IPS-NIHi11 (cell line): Measurements from ENCODE around the gene NYNRIN.
"Not testable (repeated sequence)": the region's sequence is repeated elsewhere in the genome, so short reads cannot be mapped to it uniquely, and the experiment has no call there.

Experiments
- DNase-seq: peaks from one replicate; pipeline ENCODE4 v3.0.0; 2012; ENCODE audit warnings: mixed read lengths, low spot score

NYNRIN gene

DNA sequence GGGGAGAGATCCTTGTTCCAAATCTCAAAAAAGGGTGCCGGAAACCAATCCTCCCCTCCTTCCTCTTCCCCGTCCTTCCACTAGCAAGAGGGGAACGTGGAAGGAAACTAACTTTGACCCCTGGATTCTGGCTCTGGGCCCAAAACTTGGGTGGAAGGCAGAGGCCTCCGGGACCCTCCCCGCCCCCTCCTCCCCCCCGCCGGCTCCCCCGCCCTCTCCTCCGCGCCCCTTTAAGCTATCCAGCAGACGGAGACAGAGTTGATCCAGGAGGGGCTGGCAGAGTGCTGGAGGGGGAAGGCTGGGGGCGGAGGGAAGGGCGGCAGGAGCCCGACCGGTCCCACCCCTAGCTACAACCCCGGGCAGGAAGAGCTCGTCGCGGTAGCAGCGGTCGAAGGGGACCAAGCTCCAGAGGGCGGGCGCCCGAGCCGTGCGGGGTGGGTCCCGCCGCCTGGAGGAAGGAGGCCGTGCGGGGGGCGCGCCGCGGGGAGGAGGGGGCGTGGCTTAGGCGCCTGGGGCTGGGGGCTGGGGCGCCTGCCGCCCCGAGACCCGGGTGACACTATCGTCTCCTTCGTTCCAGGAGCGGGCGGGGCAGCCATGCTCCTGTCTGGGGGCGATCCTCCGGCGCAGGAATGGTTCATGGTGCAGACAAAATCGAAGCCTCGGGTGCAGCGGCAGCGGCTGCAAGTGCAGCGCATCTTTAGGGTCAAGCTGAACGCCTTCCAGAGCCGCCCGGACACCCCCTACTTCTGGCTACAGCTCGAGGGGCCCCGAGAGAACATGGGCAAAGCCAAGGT is at the start of gene NYNRIN:
NYNRIN (plus strand) TSS at position 351 of the 794 bp plus-strand sequence; CDS start at position 595, 244 bp downstream.
- peak; percentile 87 for DNase-seq

- no peak for DNase-seq
These were observed 49.1 kb upstream of the NYNRIN start for GRCh38 chr14:24349742-24350141.

DNA sequence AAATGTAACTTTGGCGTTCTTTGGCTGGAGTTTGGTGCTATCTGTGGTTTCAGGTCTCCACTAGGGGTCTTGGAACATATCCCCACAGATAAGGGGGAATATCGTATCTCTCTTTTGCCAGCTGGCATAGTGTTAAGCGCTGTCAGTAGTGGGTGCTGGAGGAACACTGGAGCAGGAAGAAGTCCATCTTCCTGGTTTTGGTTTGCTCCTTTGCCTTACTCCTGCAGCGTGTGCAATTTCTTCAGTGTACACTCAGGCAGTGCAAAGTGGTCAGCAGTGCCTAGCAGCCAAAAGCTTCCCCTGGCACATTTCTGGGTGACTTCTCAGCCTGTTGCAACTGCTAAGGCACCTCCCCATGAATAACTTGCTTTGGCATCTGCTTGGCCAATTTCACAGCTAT is 47.3 kb upstream of the NYNRIN start:
- DNase-seq, result no peak

DNA sequence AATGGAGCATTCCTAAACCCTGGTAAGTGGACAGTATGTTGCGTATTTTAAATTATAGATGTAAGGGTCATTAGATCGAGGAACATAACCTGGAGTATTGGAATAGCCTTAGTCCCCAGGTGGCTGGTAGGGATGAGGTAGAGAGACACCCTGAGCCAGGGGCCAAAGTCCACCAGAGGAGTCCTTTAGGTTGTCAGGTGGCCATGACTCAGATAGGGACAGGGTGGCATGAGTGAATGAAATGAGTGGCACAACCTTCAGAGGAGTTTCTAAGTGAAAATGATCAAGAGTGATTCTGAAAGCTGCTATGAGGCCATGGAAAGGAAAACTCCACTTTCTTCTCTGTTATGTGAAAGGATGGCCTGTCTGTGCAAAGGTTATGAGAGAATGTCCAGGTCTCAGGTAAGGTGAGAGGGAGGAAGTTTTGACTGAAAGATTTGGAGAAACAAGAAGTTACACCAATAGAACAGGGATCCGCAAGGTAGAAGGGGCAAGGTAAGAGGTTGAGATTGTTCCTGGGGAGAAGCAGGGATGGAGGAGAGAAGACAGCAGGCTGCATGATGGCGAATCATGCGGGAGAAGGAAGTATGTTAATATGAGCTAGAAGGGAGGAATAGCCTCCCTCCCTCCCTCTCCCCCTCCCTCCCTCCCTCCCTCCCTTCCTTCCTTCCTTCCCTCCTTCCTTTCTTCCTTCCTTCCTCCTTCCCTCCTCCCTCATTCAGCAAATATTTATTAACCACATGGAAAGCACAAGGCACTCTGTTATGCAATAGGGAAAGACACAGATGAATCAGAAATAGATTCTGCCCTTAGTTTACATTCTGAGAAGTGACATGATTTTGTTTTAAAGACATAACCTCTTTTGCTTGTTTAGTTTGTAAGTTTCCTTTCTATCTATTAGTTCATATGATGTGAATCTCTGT is 45.0 kb upstream of the NYNRIN start:
- no peak for DNase-seq

- not testable (repeated sequence) for DNase-seq
These were observed 44.3 kb upstream of the NYNRIN start for GRCh38 chr14:24354482-24354825.

DNA sequence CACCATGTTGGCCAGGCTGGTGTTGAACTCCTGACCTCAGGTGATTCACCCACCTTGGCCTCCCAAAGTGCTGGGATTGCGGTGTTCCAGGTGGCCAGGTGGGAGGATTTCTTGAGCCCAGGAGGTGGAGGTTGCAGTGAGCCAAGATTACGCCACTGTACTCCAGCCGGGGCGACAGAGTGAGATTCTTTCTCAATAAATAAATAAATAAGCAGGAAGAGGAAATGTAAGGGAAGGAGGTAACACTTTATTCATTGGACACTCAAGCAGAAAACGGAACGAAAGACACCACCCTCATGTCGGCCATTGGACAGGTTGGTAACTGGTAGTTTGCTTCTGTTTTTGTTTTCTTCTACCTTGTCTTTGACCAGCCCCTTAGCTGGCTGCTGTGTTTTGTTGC is 43.8 kb upstream of the NYNRIN start:
- DNase-seq, result no peak

DNA sequence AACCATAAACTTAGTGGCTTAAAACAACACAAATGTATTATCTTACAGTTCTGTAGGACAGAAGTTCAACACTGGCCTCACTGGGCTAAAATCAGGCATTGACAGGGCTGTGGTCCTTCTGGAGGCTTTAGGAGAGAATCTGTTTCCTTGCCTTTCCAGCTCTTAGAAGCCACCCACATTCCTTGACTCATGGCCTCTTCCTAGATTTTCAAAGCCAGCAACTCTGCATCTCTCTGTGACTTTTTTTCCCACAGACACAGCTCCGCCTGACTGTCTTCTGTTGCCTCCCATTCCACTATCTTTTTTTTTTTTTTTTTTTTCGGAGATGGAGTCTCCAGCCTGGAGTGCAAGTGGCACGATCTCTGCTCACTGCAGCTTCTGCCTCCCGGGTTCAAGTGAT is 42.6 kb upstream of the NYNRIN start:
- no peak for DNase-seq

DNA sequence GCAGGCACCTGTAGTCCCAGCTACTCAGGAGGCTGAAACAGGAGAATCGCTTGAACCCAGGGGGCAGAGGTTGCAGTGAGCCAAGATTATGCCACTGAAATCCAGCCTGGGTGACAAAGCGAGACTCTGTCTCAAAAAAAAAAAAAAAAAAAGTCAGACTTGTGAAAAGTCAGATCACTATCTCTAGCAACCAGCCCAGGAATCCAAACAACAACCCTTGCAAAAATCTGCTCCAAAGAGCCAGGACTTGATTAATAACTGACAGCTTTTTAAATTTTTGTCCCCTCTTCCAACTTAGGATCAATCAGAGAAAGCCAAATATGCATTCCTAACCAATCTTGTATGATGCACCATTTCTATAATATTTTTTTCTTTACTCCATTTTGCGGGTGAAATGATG is 38.5 kb upstream of the NYNRIN start:
- no peak for DNase-seq

- no peak for DNase-seq
These were observed 37.5 kb upstream of the NYNRIN start for GRCh38 chr14:24361326-24361725.

- no peak for DNase-seq
These were observed 36.4 kb upstream of the NYNRIN start for GRCh38 chr14:24362241-24362960.

DNA sequence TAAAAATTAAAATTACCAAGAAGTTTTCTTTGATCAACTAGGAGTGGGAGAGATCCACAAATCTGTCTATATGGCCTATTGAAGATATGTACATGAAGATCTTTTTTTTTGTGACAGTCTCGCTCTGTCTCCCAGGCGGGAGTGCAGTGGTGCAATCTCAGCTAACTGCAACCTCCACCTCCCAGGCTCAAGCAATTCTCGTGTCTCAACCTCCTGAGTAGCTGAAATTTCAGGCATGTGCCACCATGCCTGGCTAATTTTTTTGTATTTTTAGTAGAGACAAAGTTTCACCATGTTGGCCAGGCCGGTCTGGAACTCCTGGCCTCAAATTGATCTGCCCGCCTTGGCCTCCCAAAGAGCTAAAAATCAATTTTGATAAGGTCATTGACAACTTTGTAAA is 35.4 kb upstream of the NYNRIN start:
- DNase-seq, result no peak

DNA sequence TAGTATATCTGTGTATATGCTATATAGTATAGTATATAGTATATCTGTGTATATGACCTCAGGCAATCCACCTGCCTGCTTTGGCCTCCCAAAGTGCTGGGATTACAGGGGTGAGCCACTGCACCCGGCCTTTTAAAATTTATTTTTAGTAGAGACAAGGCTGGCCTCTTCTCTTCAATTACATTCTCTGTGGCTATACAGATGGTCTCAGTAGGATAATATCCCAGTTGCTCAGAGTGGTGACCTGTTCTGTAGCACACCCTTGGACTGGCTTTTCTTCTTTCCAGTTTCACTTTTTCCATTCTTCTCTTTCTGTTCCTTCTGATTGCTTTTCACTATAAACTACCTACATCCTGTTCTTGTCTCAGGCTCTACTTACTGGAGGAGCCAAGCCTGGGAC is 34.0 kb upstream of the NYNRIN start:
- no peak for DNase-seq

DNA sequence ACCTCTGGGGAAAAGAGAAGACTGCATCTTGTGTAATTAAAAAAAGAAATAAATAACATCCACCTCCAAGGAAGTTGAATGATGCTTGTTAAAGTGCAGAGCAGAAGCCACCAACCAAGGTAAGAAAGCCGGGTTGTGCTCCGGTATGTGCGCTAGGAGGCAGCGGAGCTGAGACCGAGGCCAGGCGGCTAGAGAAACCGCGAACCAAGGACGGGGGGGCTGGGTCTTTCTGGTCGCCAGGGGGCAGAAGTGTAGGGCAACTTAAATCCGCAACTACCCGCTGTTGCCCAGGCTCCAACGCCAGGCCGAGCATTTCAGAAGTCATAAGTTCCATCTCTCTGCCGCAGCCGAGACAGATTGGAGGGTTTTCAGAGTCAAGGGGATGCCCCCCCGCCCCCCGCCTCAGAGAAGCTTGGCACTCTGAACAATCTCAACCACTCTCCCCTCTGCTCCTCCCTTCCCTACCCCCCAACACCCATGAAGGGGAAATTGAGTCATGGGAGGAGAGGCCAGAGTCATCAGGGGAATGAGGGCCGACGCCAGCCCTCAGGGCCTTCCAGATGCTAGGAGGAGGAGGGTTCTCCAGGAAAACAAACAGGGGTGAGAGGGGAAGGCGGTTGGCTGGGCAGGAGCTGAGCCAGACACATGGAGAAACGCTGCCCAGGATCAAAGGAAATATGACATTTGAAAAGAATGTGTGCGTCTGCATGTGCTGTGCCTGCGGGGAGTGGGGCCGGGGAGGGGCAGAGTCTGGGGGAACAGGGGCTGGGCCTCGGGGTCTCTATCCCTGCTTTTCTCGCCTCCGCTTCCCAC is 33.0 kb upstream of the NYNRIN start:
- peak; percentile 90 for DNase-seq

DNA sequence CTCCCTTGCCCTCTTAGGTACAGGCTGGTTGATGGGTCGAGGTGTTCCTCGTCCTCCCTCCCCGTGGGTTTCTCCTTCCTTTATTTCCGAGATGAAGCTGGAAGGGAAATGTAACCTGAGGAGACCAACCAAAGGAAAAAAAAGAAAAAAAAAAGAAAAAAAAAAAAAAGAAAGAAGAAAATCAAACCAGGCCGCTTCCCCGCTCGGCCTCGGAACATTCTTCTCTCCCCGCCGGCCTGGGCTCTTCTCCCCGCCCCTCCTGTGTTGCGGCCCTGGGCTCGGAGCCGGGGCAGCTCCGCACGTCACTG is 32.4 kb upstream of the NYNRIN start:
- DNase-seq, result no peak

GRCh38 chr14:24366721-24367513 is 31.9 kb upstream of the NYNRIN start:
- DNase-seq, result peak; percentile 86

DNA sequence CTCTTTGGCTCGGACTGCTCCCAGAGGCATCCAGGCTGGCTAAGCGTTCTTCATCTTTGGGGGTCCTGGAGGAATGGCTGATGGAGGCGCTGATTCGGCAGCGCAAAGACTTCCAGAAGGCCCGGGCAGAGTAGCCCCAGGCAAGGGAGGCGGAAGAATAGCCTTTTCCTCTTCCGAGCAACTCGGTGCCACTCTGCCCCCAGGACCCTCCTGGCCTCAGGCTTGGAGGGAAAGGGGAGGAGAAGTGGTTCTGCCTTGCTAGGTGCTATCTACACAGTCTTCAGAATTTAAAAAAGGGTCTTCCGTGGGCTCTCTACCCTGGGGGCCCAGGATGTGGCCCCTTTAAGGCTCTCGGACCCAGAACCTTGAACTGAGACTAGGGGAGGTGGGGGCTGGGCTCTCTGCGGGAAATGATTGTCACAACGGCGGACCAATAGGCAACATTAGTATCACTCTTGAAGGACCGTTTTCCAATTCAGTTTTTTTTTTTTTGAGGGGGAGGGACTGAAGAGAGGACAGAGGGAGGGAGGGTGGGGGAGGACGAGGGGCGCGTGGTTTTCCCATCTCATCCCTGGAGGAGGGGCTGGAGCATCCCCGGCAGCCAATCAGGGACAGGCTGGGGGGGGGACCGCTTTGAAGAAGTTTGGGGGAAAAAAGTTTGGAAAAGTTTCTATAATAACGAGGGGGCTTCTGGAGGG is 31.1 kb upstream of the NYNRIN start, which contains the start of gene NFATC4:
NFATC4 (plus strand) TSS at position 671 of the 698 bp plus-strand sequence. CDS start 157 bp downstream, outside the sequence.
- DNase-seq, result peak; percentile 78

- peak; percentile 43 for DNase-seq
These were observed 30.6 kb upstream of the NYNRIN start for GRCh38 chr14:24368212-24368561.

DNA sequence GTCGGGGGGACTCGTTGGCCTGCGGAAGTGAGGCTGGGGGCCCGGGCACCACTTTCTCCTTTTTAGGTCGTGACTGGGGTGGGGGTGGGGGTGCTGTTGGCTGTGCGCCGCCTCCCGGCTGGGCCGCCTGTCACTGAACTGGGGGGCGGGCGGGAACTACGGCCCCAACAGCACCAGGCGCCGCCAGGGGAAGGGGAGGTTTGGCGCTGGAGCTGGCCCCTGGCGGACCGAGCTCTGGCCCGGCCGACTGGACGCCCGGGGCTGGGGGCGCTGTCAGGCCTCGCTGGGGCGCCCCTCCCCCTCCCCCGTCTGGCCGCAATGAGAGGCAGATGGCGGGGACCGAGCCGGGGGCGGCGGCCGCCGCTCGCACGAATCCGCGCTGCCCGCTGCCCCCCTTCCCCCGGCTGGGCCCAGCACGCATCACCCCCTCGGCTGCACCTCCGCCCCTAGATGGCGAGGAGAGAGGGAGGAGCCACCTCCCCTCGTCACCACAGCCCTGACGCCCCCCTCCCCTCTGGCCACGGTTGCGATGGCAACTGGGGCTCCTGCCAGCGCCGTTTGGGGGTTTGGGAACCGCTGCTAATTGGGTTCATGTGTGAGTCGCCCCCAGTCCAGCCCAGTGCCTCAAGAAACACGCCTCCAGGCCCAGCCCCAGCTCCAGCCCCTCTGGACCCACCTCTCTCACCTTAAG is 30.1 kb upstream of the NYNRIN start:
- peak; percentile 89 for DNase-seq

DNA sequence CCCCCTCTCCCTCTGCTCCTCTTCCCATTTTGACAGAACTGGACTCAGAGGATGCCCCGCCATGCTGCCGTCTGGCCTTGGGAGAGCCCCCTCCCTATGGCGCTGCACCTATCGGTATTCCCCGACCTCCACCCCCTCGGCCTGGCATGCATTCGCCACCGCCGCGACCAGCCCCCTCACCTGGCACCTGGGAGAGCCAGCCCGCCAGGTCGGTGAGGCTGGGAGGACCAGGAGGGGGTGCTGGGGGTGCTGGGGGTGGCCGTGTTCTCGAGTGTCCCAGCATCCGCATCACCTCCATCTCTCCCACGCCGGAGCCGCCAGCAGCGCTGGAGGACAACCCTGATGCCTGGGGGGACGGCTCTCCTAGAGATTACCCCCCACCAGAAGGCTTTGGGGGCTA is 29.3 kb upstream of the NYNRIN start:
- no peak for DNase-seq
